B cell (primary cell): ENCODE measurements around the gene LPCAT4. TPM values are rescaled to one million over a fixed set of nuclear protein-coding genes. Genes with fewer than 3 reads are reported as not detected.

Source experiments
- ATAC-seq: fragments of 200-7000 bp; cut with Tn5 transposase; one replicate; pipeline ENCODE4 v1.10.0; 2021; ENCODE audit warnings: low read depth, mild to moderate bottlenecking, moderate number of reproducible peaks, moderate library complexity
- CTCF ChIA-PET: fragments of 350-600 bp; sonication (Branson Sonifier 250); formaldehyde crosslinking; loops from one replicate; lab custom pipeline; 2021; ENCODE audit warnings: antibody characterized with exemption, inconsistent platforms; lab: Charles Lee
- POLR2A ChIA-PET: fragments of 350-600 bp; sonication (Branson Sonifier 250); formaldehyde crosslinking; loops from one replicate; lab custom pipeline; 2021; ENCODE audit warnings: antibody characterized with exemption; lab: Charles Lee
- DNase-seq: peaks from one replicate; pipeline ENCODE4 v3.0.0; 2013
- H2AFZ ChIP-seq: 2 replicates; pipeline ENCODE4 v1.6.1; 2012; ENCODE audit warnings: mild to moderate bottlenecking, low read depth, low read length; ENCODE audit not compliant: insufficient read depth, poor library complexity, severe bottlenecking
- H3K27ac ChIP-seq, 2 donors: 1 replicate in 1 of 2; 2 replicates in 1 of 2; pipeline ENCODE4 v1.5.1; 2012 to 2013; ENCODE audit warnings: low read length in 2 of 2, mild to moderate bottlenecking in 2 of 2, moderate library complexity in 1 of 2
- H3K27me3 ChIP-seq, 4 experiments: fragments of 200-600 bp in 1 of 4; sonication (generic) in 1 of 4; replicated peaks in 1 of 4; 1 replicate in 2 of 4; 2 replicates in 2 of 4; pipeline versions ENCODE4 v1.6.1 to v1.7.0; 2013 to 2016; ENCODE audit warnings: low read length in 3 of 4, mild to moderate bottlenecking in 2 of 4, mixed read lengths in 1 of 4, moderate library complexity in 1 of 4; ENCODE audit not compliant: insufficient read depth in 4 of 4, control insufficient read depth in 3 of 4; ENCODE audit errors: control extremely low read depth in 1 of 4
- H3K36me3 ChIP-seq, 2 experiments: replicated peaks in 1 of 2; 1 replicate in 1 of 2; 2 replicates in 1 of 2; pipeline versions ENCODE4 v1.6.1 to v1.7.1; 2013; ENCODE audit warnings: low read length in 1 of 2; ENCODE audit not compliant: insufficient read depth in 2 of 2, control insufficient read depth in 1 of 2; ENCODE audit errors: control extremely low read depth in 1 of 2, extremely low read depth in 1 of 2
- H3K4me1 ChIP-seq, 2 donors: fragments of 200-600 bp in 1 of 2; sonication (generic) in 1 of 2; 1 replicate in 1 of 2; 2 replicates in 1 of 2; pipeline versions ENCODE4 v1.5.1 to v1.6.1; 2013 to 2017; ENCODE audit warnings: low read length in 2 of 2; ENCODE audit not compliant: control insufficient read depth in 2 of 2, insufficient read depth in 2 of 2
- H3K4me2 ChIP-seq: replicated peaks from 2 replicates; pipeline ENCODE3; 2012; ENCODE audit warnings: mild to moderate bottlenecking, low read depth, low read length; ENCODE audit not compliant: poor library complexity, severe bottlenecking
- H3K4me3 ChIP-seq, 5 experiments: fragments of 200-600 bp in 1 of 5; sonication (generic) in 1 of 5; 1 replicate in 3 of 5; 2 replicates in 2 of 5; pipeline versions ENCODE4 v1.5.1 to v1.7.0; 2011 to 2016; ENCODE audit warnings: low read length in 4 of 5, mild to moderate bottlenecking in 4 of 5, low read depth in 2 of 5, control low read depth in 1 of 5, moderate library complexity in 1 of 5; ENCODE audit not compliant: insufficient read depth in 1 of 5; ENCODE audit errors: control extremely low read depth in 1 of 5, extremely low read depth in 1 of 5
- H3K79me2 ChIP-seq: fragments of 200-600 bp; sonication (generic); one replicate; pipeline ENCODE4 v1.6.0; 2016; ENCODE audit warnings: low read length; ENCODE audit not compliant: control insufficient read depth, insufficient read depth
- H3K9ac ChIP-seq: fragments of 200-600 bp; sonication (generic); 2 replicates; pipeline ENCODE4 v1.6.1; 2017; ENCODE audit warnings: mild to moderate bottlenecking, low read length, moderate library complexity
- H3K9me3 ChIP-seq, 3 donors: one replicate each; pipeline versions ENCODE4 v1.6.1 to v1.7.1; 2013; ENCODE audit warnings: low read length in 2 of 3; ENCODE audit not compliant: control insufficient read depth in 2 of 3, insufficient read depth in 1 of 3; ENCODE audit errors: control extremely low read depth in 1 of 3
- H4K20me1 ChIP-seq: 2 replicates; pipeline ENCODE4 v1.6.0; 2012; ENCODE audit warnings: mild to moderate bottlenecking, low read length; ENCODE audit not compliant: insufficient read depth, control insufficient read depth, poor library complexity, severe bottlenecking
- H3K27ac Mint-ChIP-seq: one replicate; pipeline ENCODE4 v1.8.0; 2021; ENCODE audit warnings: mixed read lengths
- H3K27me3 Mint-ChIP-seq: one replicate; pipeline ENCODE4 v1.8.0; 2021; ENCODE audit warnings: mixed read lengths
- H3K4me1 Mint-ChIP-seq: one replicate; pipeline ENCODE4 v1.8.0; 2021; ENCODE audit warnings: mixed read lengths
- H3K4me3 Mint-ChIP-seq: one replicate; pipeline ENCODE4 v1.8.0; 2021; ENCODE audit warnings: mixed read lengths
- H3K9me3 Mint-ChIP-seq: one replicate; pipeline ENCODE4 v1.8.0; 2022; ENCODE audit warnings: mixed read lengths; ENCODE audit not compliant: insufficient read depth
- CTCF ChIP-seq: fragments of 200-600 bp; IDR thresholded peaks from one replicate; pipeline ENCODE4 v1.8.0; 2022; ENCODE audit warnings: antibody characterized with exemption, mild to moderate bottlenecking
- EZH2 ChIP-seq: IDR thresholded peaks from 2 replicates; pipeline ENCODE4 v1.6.1; 2012; ENCODE audit warnings: borderline replicate concordance, low read depth, mild to moderate bottlenecking, moderate library complexity, low read length; ENCODE audit not compliant: insufficient read depth, poor library complexity, severe bottlenecking
- WGBS: methylation state at CpG from one replicate; pipeline ENCODE4 v1.1.5; 2013; ENCODE audit warnings: missing lambda C conversion rate; ENCODE audit not compliant: insufficient coverage; 5-methylcytosine and 5-hydroxymethylcytosine counted together
- intact Hi-C: fragments of 100-400 bp; cut with micrococcal nuclease; formaldehyde crosslinking; loops from one replicate; pipeline ENCODE4 v1.10.0; 2022
- polyA plus RNA-seq: library from polyadenylated mRNA; depleted of rRNA; stranded (reverse); fragments of >200 nt; gene quantifications from 2 replicates; pipeline ENCODE4 v1.2.3, GENCODE V29; 2012
- total RNA-seq, 2 donors: library from RNA; stranded (reverse); fragments of 120-200 nt in 1 of 2; gene quantifications; 1 replicate in 1 of 2; 2 replicates in 1 of 2; pipeline versions ENCODE4 v1.2.3 to v1.2.4, GENCODE V29; 2013 to 2022

Gene LPCAT4
- total and polyA plus RNA-seq, 2 donors (not counting 1 experiment from before 2014, with no cell fraction given): 64.2 to 76.3 TPM

GRCh38 chr15:34336231-34336990 is 30.6 kb downstream of the LPCAT4 start:
- H3K9ac ChIP-seq: peak overlapping the region; percentile 98
- 44% methylated on average over 10 of the region's 16 CpGs for WGBS
- H3K4me1 ChIP-seq: peaks cover 36 to 37% of the 10 kb centered on the region in 2 donors
- peaks cover 98% of the 10 kb centered on the region for H3K79me2 ChIP-seq
- ChIA-PET POLR2A (interaction anchor here (1.0 to 2.2 kb wide), 4 partner anchors 8 to 31 kb away, joined by 4 to 21 read pairs (median 8); partner anchors contain the start of gene LPCAT4), CTCF (interaction anchor here (1.0 to 5.3 kb wide), 4 partner anchors 9 to 111 kb away, joined by 3 to 37 read pairs (median 6); partner anchors contain the start of genes EMC4 and LPCAT4)
- TF ChIP-seq CTCF: no peak
- TF ChIP-seq EZH2: no peak
- peak overlapping the region; percentile 80 for H2AFZ ChIP-seq
- Mint-ChIP-seq H3K9me3 (no peaks in the 10 kb centered on the region), H3K4me3 (peak overlapping the region; percentile 100), H3K4me1 (peaks cover 54% of the 10 kb centered on the region), H3K27me3 (no peaks in the 10 kb centered on the region), H3K27ac (peak overlapping the region; percentile 99)
- intact Hi-C loops: loop anchor here (2.0 to 10.0 kb wide), 2 partner anchors 298 to 648 kb away; partner anchors contain the start of genes AVEN and ZNF770
- H3K36me3 ChIP-seq: peaks cover 0 to 20% of the 10 kb centered on the region in 2 experiments
- peak overlapping the region; percentile 96 to 98 (median 97) for H3K4me3 ChIP-seq
- ATAC-seq (no peak), DNase-seq (peak; percentile 57)
- H3K27me3 ChIP-seq: no peaks in the 10 kb centered on the region
- no peaks in the 10 kb centered on the region for H3K9me3 ChIP-seq
- H3K4me2 ChIP-seq: peak overlapping the region; percentile 85
- peak overlapping the region; percentile 87 to 93 for H3K27ac ChIP-seq
- no peaks in the 10 kb centered on the region for H4K20me1 ChIP-seq
